ENCODE measurements around the gene COL9A3. TPM values are rescaled to one million over a fixed set of nuclear protein-coding genes. Genes with fewer than 3 reads are reported as not detected.

The COL9A3 gene
- total and polyA plus RNA-seq, 2 of the 8 experiments (the other 6 are each of a cell fraction or from before 2014, with no cell fraction given) = 21.7 to 80.1 TPM

GRCh38 chr20:62816031-62816883 is 593 bp upstream of the COL9A3 start (continued):
- TF ChIP-seq EZH2 (IDR thresholded peaks at IDR 0.05; ENCODE audit: low read depth, low read length, severe bottlenecking) = peak; percentile 43
- peak in 1 of 2 experiments; percentile 65; a peak in 1 of 3 replicates for TF ChIP-seq EP300 (IDR thresholded peaks at IDR 0.05; ENCODE audit: borderline replicate concordance in 1 of 2, low read depth in 2 of 2, low read length in 2 of 2)
- TF ChIP-seq EGR1 (IDR thresholded peaks at IDR 0.05; ENCODE audit: borderline replicate concordance, low read depth, low read length) = peak; percentile 51; the same call in 1 of the 2 replicates

Data from H1 (cell line).